Measurements from ENCODE around the gene CALCOCO1. TPM values are rescaled to one million over a fixed set of nuclear protein-coding genes. Genes with fewer than 3 reads are reported as not detected.
"Not testable (repeated sequence)": the region's sequence is repeated elsewhere in the genome, so short reads cannot be mapped to it uniquely, and the experiment has no call there.

CALCOCO1 gene
- total and polyA plus RNA-seq, 8 donors = 60.3 to 441 (median 148) TPM

DNA sequence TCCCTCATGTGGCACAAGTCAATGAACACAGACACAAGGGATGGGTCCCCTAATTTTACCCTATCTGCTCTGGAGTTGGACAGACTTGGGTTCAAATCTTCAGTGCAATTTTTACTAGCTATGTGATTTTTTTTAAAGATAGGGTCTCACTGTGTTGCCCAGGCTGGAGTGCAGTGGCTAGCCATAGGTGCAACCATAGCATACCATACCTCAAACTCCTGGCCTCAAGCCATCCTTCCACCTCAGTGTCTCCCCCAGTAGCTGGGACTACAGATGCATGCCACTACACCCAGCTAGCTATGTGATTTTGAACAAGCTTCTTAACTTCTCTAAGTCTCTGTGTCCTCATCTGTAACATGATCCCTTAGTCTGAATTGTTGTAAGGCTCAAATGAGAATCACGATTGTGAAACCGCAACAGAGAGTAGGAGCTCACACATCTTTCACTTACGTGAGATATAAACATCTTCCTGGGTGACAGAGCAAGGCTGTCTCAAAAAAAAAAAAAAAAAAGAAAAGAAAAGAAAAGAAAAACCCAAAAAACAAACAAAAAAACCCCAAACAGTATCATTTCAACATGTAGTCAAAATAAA lies 4.7 kb downstream of the CALCOCO1 start:
- no peak for DNase-seq
- H3K27ac ChIP-seq = no peak overlapping the region
- H3K36me3 ChIP-seq = peaks cover 51 to 77% (median 77%) of the 10 kb centered on the region in 4 donors
- 79 to 88% (median 85%) methylated on average over 3 of the region's 3 CpGs for WGBS, 5 donors
- H3K27me3 ChIP-seq = no peaks in the 10 kb centered on the region
- intact Hi-C loops (cut with DNase I; ENCODE audit: low total_unique reads) = no loop called here
- H3K4me1 ChIP-seq = peaks cover 14 to 23% (median 20%) of the 10 kb centered on the region in 4 donors
- TF ChIP-seq POLR2AphosphoS5 (IDR thresholded peaks at IDR 0.05) (no peak), POLR2A (IDR thresholded peaks at IDR 0.05) (no peak)
- no peak overlapping the region for H3K4me3 ChIP-seq
- H3K9me3 ChIP-seq = no peaks in the 10 kb centered on the region

GRCh38 chr12:53720946-53721345 lies 6.3 kb downstream of the CALCOCO1 start:
- TF ChIP-seq POLR2AphosphoS5 (IDR thresholded peaks at IDR 0.05) (no peak), POLR2A (IDR thresholded peaks at IDR 0.05) (no peak), EP300 (IDR thresholded peaks at IDR 0.05) (no peak)
- TF ChIP-seq, protein P1, sequence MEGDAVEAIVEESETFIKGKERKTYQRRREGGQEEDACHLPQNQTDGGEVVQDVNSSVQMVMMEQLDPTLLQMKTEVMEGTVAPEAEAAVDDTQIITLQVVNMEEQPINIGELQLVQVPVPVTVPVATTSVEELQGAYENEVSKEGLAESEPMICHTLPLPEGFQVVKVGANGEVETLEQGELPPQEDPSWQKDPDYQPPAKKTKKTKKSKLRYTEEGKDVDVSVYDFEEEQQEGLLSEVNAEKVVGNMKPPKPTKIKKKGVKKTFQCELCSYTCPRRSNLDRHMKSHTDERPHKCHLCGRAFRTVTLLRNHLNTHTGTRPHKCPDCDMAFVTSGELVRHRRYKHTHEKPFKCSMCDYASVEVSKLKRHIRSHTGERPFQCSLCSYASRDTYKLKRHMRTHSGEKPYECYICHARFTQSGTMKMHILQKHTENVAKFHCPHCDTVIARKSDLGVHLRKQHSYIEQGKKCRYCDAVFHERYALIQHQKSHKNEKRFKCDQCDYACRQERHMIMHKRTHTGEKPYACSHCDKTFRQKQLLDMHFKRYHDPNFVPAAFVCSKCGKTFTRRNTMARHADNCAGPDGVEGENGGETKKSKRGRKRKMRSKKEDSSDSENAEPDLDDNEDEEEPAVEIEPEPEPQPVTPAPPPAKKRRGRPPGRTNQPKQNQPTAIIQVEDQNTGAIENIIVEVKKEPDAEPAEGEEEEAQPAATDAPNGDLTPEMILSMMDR (IDR thresholded peaks at IDR 0.05) = no peak
- Histone ChIP-seq H3K36me3 (peaks cover 57 to 93% (median 93%) of the 10 kb centered on the region in 4 donors), H3K4me3 (no peak overlapping the region), H3K27me3 (no peaks in the 10 kb centered on the region), H3K27ac (no peak overlapping the region), H3K9me3 (no peaks in the 10 kb centered on the region), H3K4me1 (peaks cover 6 to 14% (median 10%) of the 10 kb centered on the region in 4 donors)
- intact Hi-C loops (cut with DNase I; ENCODE audit: low total_unique reads) = no loop called here
- 81 to 96% (median 86%) methylated on average over 1 of the region's 1 CpG for WGBS, 5 donors
- DNase-seq = no peak

DNA sequence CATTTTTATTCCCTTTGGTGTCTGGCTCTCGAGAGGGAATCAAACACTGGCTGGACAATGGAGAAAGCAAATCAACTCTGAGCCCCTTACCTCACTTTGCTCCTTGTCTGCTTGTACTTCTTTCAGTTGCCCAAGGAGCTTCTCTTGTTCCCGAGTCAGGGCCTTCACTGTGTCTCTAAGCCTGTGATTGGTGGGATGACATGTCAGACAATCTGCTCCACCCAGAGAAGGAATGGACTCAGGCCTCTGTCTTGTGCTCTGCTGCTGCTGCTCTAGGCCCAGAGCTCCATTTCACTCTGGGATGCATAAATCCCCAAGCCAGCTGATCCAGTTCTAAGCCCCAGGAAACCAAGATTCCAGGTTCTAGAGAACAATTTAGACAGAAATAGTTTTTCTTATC lies 7.6 kb downstream of the CALCOCO1 start:
- intact Hi-C loops (cut with DNase I; ENCODE audit: low total_unique reads) = no loop called here
- Histone ChIP-seq H3K4me3 (no peak overlapping the region), H3K27ac (no peak overlapping the region), H3K36me3 (peaks cover 66 to 100% (median 100%) of the 10 kb centered on the region in 4 donors), H3K9me3 (no peaks in the 10 kb centered on the region), H3K4me1 (peaks cover 0 to under 1% (median 0%) of the 10 kb centered on the region in 4 donors), H3K27me3 (no peaks in the 10 kb centered on the region)
- TF ChIP-seq POLR2AphosphoS5 (IDR thresholded peaks at IDR 0.05) (no peak), EP300 (IDR thresholded peaks at IDR 0.05) (no peak), POLR2A (IDR thresholded peaks at IDR 0.05) (no peak)
- TF ChIP-seq, protein P1 (IDR thresholded peaks at IDR 0.05) = no peak
- no peak for DNase-seq
- WGBS, 5 donors = 63 to 80% (median 70%) methylated on average over 2 of the region's 2 CpGs

DNA sequence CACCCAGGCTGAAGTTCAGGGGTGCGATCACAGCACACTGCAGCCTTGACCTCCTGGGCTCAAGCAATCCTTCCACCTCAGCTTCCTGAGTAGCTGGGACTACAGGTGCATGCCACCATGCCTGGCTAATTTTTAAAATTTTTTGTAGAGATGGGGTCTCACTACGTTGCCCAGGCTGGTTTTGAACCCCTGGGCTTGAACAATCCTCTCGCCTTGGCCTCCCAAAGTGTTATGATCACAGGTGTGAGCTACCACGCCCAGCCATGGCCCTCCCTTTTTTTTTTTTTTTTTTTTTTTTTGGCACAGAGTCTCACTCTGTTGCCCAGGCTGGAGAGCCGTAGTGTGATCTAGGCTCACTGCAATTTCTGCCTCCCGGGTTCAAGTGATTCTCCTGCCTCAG lies 8.7 kb downstream of the CALCOCO1 start:
- H3K27ac ChIP-seq; H3K4me1 ChIP-seq; DNase-seq; intact Hi-C loops (cut with DNase I; ENCODE audit: low total_unique reads); H3K9me3 ChIP-seq; H3K4me3 ChIP-seq; H3K27me3 ChIP-seq: not testable (repeated sequence)
- H3K36me3 ChIP-seq = peaks cover 66 to 100% (median 100%) of the 10 kb centered on the region in 4 donors
- 85 to 89% (median 88%) methylated on average over 6 of the region's 6 CpGs for WGBS, 5 donors

DNA sequence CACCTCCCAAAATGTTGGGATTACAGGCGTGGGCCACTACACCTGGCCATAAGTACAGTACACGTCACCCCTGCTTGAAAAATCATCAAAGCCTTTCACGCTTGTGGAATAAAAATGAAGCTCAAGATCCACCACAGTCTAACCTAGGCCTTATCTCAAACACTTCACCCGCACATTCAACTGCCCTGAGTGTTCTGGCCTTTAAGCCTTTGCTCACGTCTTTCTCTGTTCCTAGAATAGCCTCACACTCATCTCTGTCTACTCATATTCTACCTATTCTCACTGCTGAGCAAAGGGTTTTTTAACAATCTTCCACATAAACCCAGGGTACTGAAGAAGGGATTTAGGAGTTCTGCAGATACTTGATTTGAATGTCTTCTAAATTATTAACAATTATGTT lies 9.9 kb downstream of the CALCOCO1 start:
- no peaks in the 10 kb centered on the region for H3K9me3 ChIP-seq
- TF ChIP-seq POLR2A (IDR thresholded peaks at IDR 0.05) (no peak), EP300 (IDR thresholded peaks at IDR 0.05) (no peak), POLR2AphosphoS5 (IDR thresholded peaks at IDR 0.05) (no peak)
- TF ChIP-seq, protein P1 (IDR thresholded peaks at IDR 0.05) = no peak
- H3K4me3 ChIP-seq = no peak overlapping the region
- no peak for DNase-seq
- no peak overlapping the region for H3K27ac ChIP-seq
- H3K27me3 ChIP-seq = no peaks in the 10 kb centered on the region
- WGBS, 5 donors = 89 to 93% (median 90%) methylated on average over 5 of the region's 5 CpGs
- intact Hi-C loops (cut with DNase I; ENCODE audit: low total_unique reads) = no loop called here
- no peaks in the 10 kb centered on the region for H3K4me1 ChIP-seq
- H3K36me3 ChIP-seq = peaks cover 60 to 100% (median 100%) of the 10 kb centered on the region in 4 donors
